Measurements from ENCODE around the gene CRKL. TPM values are rescaled to one million over a fixed set of nuclear protein-coding genes. Genes with fewer than 3 reads are reported as not detected.

The CRKL gene
- total and polyA plus RNA-seq, 2 of the 4 experiments (the other 2 are of a cell fraction), result 20.6 to 35.5 TPM

DNA sequence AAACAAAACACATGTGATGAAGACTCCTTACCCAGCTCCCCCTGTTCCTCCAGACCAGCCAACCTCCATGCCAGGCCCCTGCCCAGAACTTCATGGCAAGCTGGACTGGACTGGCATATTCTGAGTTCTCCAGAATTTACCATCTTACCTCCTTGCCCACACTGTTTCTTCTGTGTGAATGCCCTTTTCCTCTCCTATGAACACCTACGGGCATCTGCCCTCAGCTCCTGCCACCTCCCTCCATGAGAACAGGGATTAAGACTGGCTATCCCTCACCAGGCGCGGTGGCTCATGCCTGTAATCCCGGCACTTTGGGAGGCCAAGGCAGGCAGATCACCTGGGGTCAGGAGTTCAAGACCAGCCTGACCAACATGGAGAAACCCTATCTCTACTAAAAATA lies 43.4 kb downstream of the CRKL start:
- Histone ChIP-seq H4K91ac (ENCODE audit: insufficient read depth, low read depth, low read length) (no peak overlapping the region), H4K5ac (ENCODE audit: low read depth, low read length) (no peak overlapping the region), H3K9me3 (ENCODE audit: control insufficient read depth, insufficient read depth, low read length) (no peaks in the 10 kb centered on the region), H3K56ac (ENCODE audit: extremely low read depth, insufficient read depth, low read length) (no peak overlapping the region), H2BK120ac (ENCODE audit: low read depth, low read length) (no peak overlapping the region), H3K27me3 (ENCODE audit: control insufficient read depth, insufficient read depth, low read length) (peaks cover 24% of the 10 kb centered on the region), H3K79me1 (ENCODE audit: low read depth in 1 of 2, low read length in 2 of 2) (peaks cover 0 to 13% of the 10 kb centered on the region in 2 experiments; a peak in 2 of 4 replicates), H4K20me1 (ENCODE audit: insufficient read depth, low read length) (peaks cover 11% of the 10 kb centered on the region; the same call in 1 of the 2 replicates), H3K4ac (ENCODE audit: low read depth, low read length) (no peak overlapping the region), H3K18ac (ENCODE audit: low read depth, low read length) (no peak overlapping the region), H2AK9ac (replicated peaks; ENCODE audit: low read depth, low read length, poor library complexity) (no peak overlapping the region), H3K4me2 (ENCODE audit: low read depth, low read length) (no peak overlapping the region), H3K4me3 (ENCODE audit: insufficient read depth, low read depth, low read length) (no peak overlapping the region), H3K27ac (ENCODE audit: insufficient read depth, low read length) (no peak overlapping the region), H2BK20ac (ENCODE audit: low read depth, low read length) (no peak overlapping the region), H2AFZ (replicated peaks; ENCODE audit: low read length, poor library complexity) (no peak overlapping the region), H3K36me3 (ENCODE audit: control insufficient read depth, insufficient read depth, low read length) (no peaks in the 10 kb centered on the region), H3K4me1 (ENCODE audit: control insufficient read depth, insufficient read depth, low read length) (peaks cover 6% of the 10 kb centered on the region; the same call in 1 of the 2 replicates), H3K14ac (replicated peaks; ENCODE audit: low read depth, low read length) (no peak overlapping the region), H4K8ac (ENCODE audit: low read depth in 2 of 2, low read length in 2 of 2) (no peak overlapping the region), H2BK5ac (ENCODE audit: low read depth, low read length, poor library complexity, severe bottlenecking) (no peak overlapping the region), H2BK15ac (ENCODE audit: low read depth, low read length) (no peak overlapping the region), H2AK5ac (ENCODE audit: low read depth, low read length) (no peak overlapping the region), H3K9me1 (ENCODE audit: insufficient read depth, low read length) (0 out of 2 replicates have a peak, but pooled peaks cover 7% of the 10 kb centered on the region), H3K23ac (ENCODE audit: low read depth, low read length) (no peak overlapping the region; the same call in 1 of the 2 replicates), H3K9ac (ENCODE audit: low read depth, low read length) (no peak overlapping the region)
- DNase-seq, result no peak
- WGBS, 2 experiments (ENCODE audit: extremely low coverage in 2 of 2, insufficient read length in 1 of 2), result no CpG with 5 or more reads among the region's 4 CpGs
- ATAC-seq (ENCODE audit: low read depth), result no peak
- CTCF ChIA-PET, result interaction anchor here (0.7 kb wide), 1 partner anchor 1868 kb away, joined by 3 read pairs; no protein-coding TSS in a partner anchor
- TF ChIP-seq CHD1 (IDR thresholded peaks at IDR 0.05; ENCODE audit: low read depth, low read length), result no peak
- TF ChIP-seq, protein P1, sequence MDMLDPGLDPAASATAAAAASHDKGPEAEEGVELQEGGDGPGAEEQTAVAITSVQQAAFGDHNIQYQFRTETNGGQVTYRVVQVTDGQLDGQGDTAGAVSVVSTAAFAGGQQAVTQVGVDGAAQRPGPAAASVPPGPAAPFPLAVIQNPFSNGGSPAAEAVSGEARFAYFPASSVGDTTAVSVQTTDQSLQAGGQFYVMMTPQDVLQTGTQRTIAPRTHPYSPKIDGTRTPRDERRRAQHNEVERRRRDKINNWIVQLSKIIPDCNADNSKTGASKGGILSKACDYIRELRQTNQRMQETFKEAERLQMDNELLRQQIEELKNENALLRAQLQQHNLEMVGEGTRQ (IDR thresholded peaks at IDR 0.05; ENCODE audit: low read depth, low read length), result no peak
- TF ChIP-seq MAZ (IDR thresholded peaks at IDR 0.05; ENCODE audit: borderline replicate concordance, low read depth, low read length), result no peak
- no peak for TF ChIP-seq RAD21 (IDR thresholded peaks at IDR 0.05; ENCODE audit: low read length)
- TF ChIP-seq BHLHE40 (IDR thresholded peaks at IDR 0.05; ENCODE audit: low read depth, low read length), result no peak
- no peak for TF ChIP-seq SMC3 (IDR thresholded peaks at IDR 0.05; ENCODE audit: low read depth, low read length)
- POLR2A ChIA-PET (ENCODE audit: unreplicated experiment), result no interaction called here
- dilution Hi-C loops (cut with HindIII; ENCODE audit: low sequenced_read_pairs, unreplicated experiment), result no loop called here
- no TSS peak for BruUV-seq (replicated peaks)
- intact Hi-C loops (cut with micrococcal nuclease), result no loop called here
- in situ Hi-C loops (cut with MboI; ENCODE audit: low sequenced_read_pairs), result no loop called here

All from IMR-90 (cell line).